Kidney (tissue), 14 donors: ENCODE results near the gene MDFI. TPM values are rescaled to one million over a fixed set of nuclear protein-coding genes. Genes with fewer than 3 reads are reported as not detected.

Experiments
- DNase-seq, 5 donors: peaks; one replicate each; pipeline ENCODE4 v3.0.0-alpha.2; 2013 to 2020
- FAIRE-seq: peaks from 2 replicates; lab custom pipeline; 2012; peaks lifted over from hg19 to GRCh38; lab: Jason Lieb, UNC
- H3K27ac ChIP-seq, 2 donors: one replicate each; pipeline ENCODE4 v1.7.0; 2013; ENCODE audit warnings: low read depth in 2 of 2, low read length in 2 of 2, inconsistent platforms in 1 of 2
- H3K27me3 ChIP-seq: one replicate; pipeline ENCODE4 v1.7.1; 2013; ENCODE audit warnings: low read length, inconsistent platforms; ENCODE audit not compliant: control insufficient read depth, insufficient read depth
- H3K36me3 ChIP-seq, 3 donors: one replicate each; pipeline versions ENCODE4 v1.7.0 to v1.7.1; 2013; ENCODE audit warnings: low read length in 3 of 3, control low read depth in 1 of 3, inconsistent platforms in 1 of 3; ENCODE audit not compliant: insufficient read depth in 3 of 3, control insufficient read depth in 2 of 3
- H3K4me1 ChIP-seq, 3 donors: one replicate each; pipeline versions ENCODE4 v1.7.0 to v1.7.1; 2013; ENCODE audit warnings: low read length in 3 of 3, inconsistent platforms in 1 of 3, low read depth in 1 of 3; ENCODE audit not compliant: control insufficient read depth in 2 of 3, insufficient read depth in 2 of 3
- H3K4me3 ChIP-seq, 3 donors: one replicate each; pipeline versions ENCODE4 v1.7.0 to v1.8.1; 2013; ENCODE audit warnings: low read length in 3 of 3, control low read depth in 1 of 3, inconsistent platforms in 1 of 3
- H3K9ac ChIP-seq, 3 donors: one replicate each; pipeline versions ENCODE4 v1.7.0 to v1.7.1; 2013; ENCODE audit warnings: low read length in 3 of 3, control low read depth in 1 of 3, inconsistent platforms in 1 of 3
- H3K9me3 ChIP-seq, 3 donors: one replicate each; pipeline versions ENCODE4 v1.7.0 to v1.7.1; 2013; ENCODE audit warnings: low read length in 3 of 3, control low read depth in 1 of 3, inconsistent platforms in 1 of 3; ENCODE audit not compliant: control insufficient read depth in 2 of 3, insufficient read depth in 1 of 3
- CTCF ChIP-seq: IDR thresholded peaks from 3 replicates; pipeline ENCODE4 v1.5.1; 2012; ENCODE audit warnings: mild to moderate bottlenecking, moderate library complexity, borderline replicate concordance; ENCODE audit not compliant: insufficient read depth; ENCODE audit errors: extremely low read depth
- intact Hi-C: fragments of 100-400 bp; cut with DNase I; formaldehyde crosslinking; loops from one replicate; pipeline ENCODE4 v1.11.1; 2022
- polyA plus RNA-seq: library from polyadenylated mRNA; stranded (reverse); fragments of 350-450 nt; fragmentation: Illumina TruSeq; extraction: RNeasy Lipid Tissue Mini Kit (QIAGEN cat#74804); gene quantifications from one replicate; pipeline ENCODE4 v1.2.3, GENCODE V29; 2014; ENCODE audit warnings: low read depth, low replicate concordance; ENCODE audit not compliant: insufficient read depth
- total RNA-seq: library from RNA; stranded (reverse); fragmentation: NEBNext Ultra II Directional; extraction: Animal tissue kit (Norgen Biotek cat#: 25700); gene quantifications from one replicate; pipeline ENCODE4 v1.2.1, GENCODE V29; 2021
- donor health status: control.
- donor health status: control.
- donor health status: control.
- donor health status: control.
- donor health status: control.
- donor health status: DM: yes; HTN: yes; CAD: no.
- donor health status: Normal renal cell carcinoma (clear cell type).

MDFI gene
- total and polyA plus RNA-seq, 2 donors from 2014 or later, result 2.3 to 16.9 TPM

- DNase-seq (peak in 2 of 5 donors; percentile 39 to 50), FAIRE-seq (no peak)
- intact Hi-C loops, result no loop called here
- Histone ChIP-seq H3K36me3 (no peaks in the 10 kb centered on the region), H3K9ac (no peak overlapping the region), H3K27me3 (no peaks in the 10 kb centered on the region), H3K4me1 (no peaks in the 10 kb centered on the region), H3K4me3 (no peak overlapping the region), H3K9me3 (no peaks in the 10 kb centered on the region), H3K27ac (no peak overlapping the region)
- TF ChIP-seq CTCF, result no peak
Measured at GRCh38 chr6:41648921-41649320, 10.7 kb downstream of the MDFI start.

GRCh38 chr6:41649596-41649995 lies 11.3 kb downstream of the MDFI start:
- Histone ChIP-seq H3K9ac (no peak overlapping the region), H3K27me3 (no peaks in the 10 kb centered on the region), H3K36me3 (no peaks in the 10 kb centered on the region), H3K4me1 (no peaks in the 10 kb centered on the region), H3K27ac (no peak overlapping the region), H3K9me3 (no peaks in the 10 kb centered on the region), H3K4me3 (no peak overlapping the region)
- TF ChIP-seq CTCF, result no peak
- intact Hi-C loops, result no loop called here
- FAIRE-seq (no peak), DNase-seq (peak in 2 of 5 donors; percentile 50 to 51)

GRCh38 chr6:41650120-41650519 lies 11.9 kb downstream of the MDFI start:
- Histone ChIP-seq H3K9me3 (no peaks in the 10 kb centered on the region), H3K27ac (no peak overlapping the region), H3K27me3 (no peaks in the 10 kb centered on the region), H3K4me1 (no peaks in the 10 kb centered on the region), H3K36me3 (no peaks in the 10 kb centered on the region), H3K9ac (no peak overlapping the region), H3K4me3 (no peak overlapping the region)
- DNase-seq (no peak), FAIRE-seq (no peak)
- TF ChIP-seq CTCF, result no peak
- intact Hi-C loops, result no loop called here
